ENCODE measurements around the gene LIMS1. TPM values are rescaled to one million over a fixed set of nuclear protein-coding genes. Genes with fewer than 3 reads are reported as not detected.
"Not testable (repeated sequence)": the region's sequence is repeated elsewhere in the genome, so short reads cannot be mapped to it uniquely, and the experiment has no call there.

Gene LIMS1
- total and polyA plus RNA-seq, 2 experiments from 2014 or later, result 82.0 to 122 TPM

DNA sequence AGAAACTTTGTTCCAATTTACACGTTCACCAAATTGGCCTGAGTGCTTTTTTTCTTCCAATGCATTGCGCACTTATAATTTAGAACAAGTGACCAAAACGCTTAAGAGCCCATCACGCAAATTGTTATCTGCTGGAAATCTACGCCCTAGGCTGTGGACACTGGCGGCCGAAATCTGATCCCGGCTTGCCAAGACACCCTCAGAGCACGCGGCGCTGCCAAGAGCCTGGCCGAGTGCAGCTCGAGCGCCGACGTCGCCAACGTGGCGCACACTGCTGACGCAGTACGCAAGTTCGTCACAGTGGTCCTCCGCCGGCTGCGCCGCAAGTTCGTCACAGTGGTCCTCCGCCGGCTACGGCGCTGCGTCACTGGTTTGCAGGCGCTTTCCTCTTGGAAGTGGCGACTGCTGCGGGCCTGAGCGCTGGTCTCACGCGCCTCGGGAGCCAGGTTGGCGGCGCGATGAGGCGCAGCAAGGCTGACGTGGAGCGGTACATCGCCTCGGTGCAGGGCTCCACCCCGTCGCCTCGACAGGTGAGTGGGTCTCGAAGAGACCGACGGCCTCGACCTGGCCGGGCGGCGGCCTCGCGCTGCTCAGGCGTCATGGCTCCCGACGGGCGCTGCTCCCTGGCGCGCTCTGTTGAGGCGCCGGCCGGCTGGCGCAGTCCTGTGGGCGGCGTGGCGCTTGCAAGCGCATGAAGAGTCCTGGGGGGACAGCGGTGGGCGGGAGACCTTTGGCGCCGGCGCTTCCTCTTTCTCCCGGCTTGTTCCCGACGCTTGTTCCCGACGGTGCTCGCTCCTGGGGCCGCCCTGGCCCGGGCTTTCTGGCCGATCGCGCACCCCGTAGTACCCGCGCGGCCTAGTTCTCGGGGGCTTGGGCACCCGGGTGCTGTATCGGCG, 185.1 kb downstream of the LIMS1 start, which contains the start of gene RANBP2:
RANBP2 (plus strand) TSS at position 334 of the 896 bp plus-strand sequence; CDS start at position 459, 125 bp downstream.
- Histone ChIP-seq H4K20me1 (ENCODE audit: insufficient read depth) (peaks cover 7% of the 10 kb centered on the region; the same call in 1 of the 2 replicates), H3F3A (ENCODE audit: insufficient read depth) (no peaks in the 10 kb centered on the region), H3K4me3 (peak within 1 kb of the TSS; percentile 83), H3K27ac (peak within 1 kb of the TSS; percentile 99), H3K4me2 (ENCODE audit: unreplicated experiment) (peak within 1 kb of the TSS; percentile 89), H3K4me1 (ENCODE audit: insufficient read depth) (peaks cover 5% of the 10 kb centered on the region; the same call in 1 of the 2 replicates), H3K36me3 (ENCODE audit: low read depth) (no peaks in the 10 kb centered on the region), H3K79me2 (ENCODE audit: insufficient read depth) (peaks cover 49% of the 10 kb centered on the region), H3K9ac (peak within 1 kb of the TSS; percentile 99), H3K9me2 (ENCODE audit: insufficient read depth) (no peaks in the 10 kb centered on the region), H3K9me3 (ENCODE audit: low read depth) (no peaks in the 10 kb centered on the region), H3K27me3 (replicated peaks; ENCODE audit: insufficient read depth) (no peaks in the 10 kb centered on the region), H2AFZ (peak within 1 kb of the TSS; percentile 90)
- peak; percentile 99 for DNase-seq
- 0 to 1% methylated on average over 84 to 87 of the region's 97 CpGs for WGBS, 2 experiments (ENCODE audit: low coverage in 1 of 2, low lambda C conversion rate in 2 of 2, missing lambda C conversion rate in 2 of 2)
- in situ Hi-C loops (cut with MboI), result no loop called here
- no peak for TF ChIP-seq EZH2 (IDR thresholded peaks at IDR 0.05; ENCODE audit: insufficient read depth, poor library complexity, severe bottlenecking)

DNA sequence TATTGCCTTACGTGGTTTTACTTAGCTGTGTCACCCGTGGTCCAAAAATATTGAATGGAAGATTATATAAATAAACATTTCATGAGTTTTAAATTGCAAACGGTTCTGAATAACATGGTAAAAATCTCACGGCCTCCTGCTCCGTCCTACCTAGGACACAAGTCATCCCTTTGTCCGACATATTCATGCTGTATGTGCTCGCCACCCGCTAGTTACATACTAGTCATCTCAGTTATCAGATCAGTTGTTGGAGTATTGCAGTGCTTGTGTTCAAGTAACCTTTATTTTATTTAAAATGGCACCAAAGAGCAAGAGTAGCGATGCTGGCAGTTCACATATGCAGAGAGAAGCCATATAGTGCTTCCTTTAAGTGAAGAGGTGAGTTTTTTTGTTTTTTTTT, 191.8 kb downstream of the LIMS1 start:
- H3K4me2 ChIP-seq (ENCODE audit: unreplicated experiment); H3K9ac ChIP-seq; in situ Hi-C loops (cut with MboI); H3K27ac ChIP-seq; H2AFZ ChIP-seq; H3K36me3 ChIP-seq (ENCODE audit: low read depth); H3F3A ChIP-seq (ENCODE audit: insufficient read depth); H3K9me3 ChIP-seq (ENCODE audit: low read depth); H3K27me3 ChIP-seq (replicated peaks; ENCODE audit: insufficient read depth); H4K20me1 ChIP-seq (ENCODE audit: insufficient read depth); H3K9me2 ChIP-seq (ENCODE audit: insufficient read depth); H3K4me1 ChIP-seq (ENCODE audit: insufficient read depth); H3K4me3 ChIP-seq: not testable (repeated sequence)
- DNase-seq, result peak; percentile 5
- 87 to 89% methylated on average over 9 of the region's 9 CpGs for WGBS, 2 experiments (ENCODE audit: low coverage in 1 of 2, low lambda C conversion rate in 2 of 2, missing lambda C conversion rate in 2 of 2)
- peaks cover 97% of the 10 kb centered on the region for H3K79me2 ChIP-seq (ENCODE audit: insufficient read depth)

DNA sequence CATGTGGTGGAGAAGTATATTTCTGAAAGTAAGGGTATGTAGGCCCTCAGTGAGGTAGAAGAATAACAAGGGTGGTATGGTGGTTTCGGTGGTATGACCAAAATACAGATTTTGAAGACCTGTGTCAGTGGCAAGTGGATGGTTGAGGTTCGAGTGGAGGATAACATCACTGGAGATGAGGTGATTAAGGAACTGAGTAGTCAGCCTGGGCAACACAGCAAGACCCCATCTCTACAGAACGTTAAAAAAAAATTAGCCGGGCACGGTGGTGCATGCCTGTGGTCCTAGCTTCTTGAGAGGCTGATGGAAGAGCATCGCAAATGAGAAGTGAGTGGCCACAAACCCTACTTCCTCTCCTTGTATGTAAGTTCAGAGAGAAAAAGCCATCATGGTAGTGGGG, 200.4 kb downstream of the LIMS1 start:
- H3K9me2 ChIP-seq (ENCODE audit: insufficient read depth); H3K4me2 ChIP-seq (ENCODE audit: unreplicated experiment); H4K20me1 ChIP-seq (ENCODE audit: insufficient read depth); H3K4me3 ChIP-seq; H3K9ac ChIP-seq; in situ Hi-C loops (cut with MboI); H2AFZ ChIP-seq; H3K9me3 ChIP-seq (ENCODE audit: low read depth); H3K27me3 ChIP-seq (replicated peaks; ENCODE audit: insufficient read depth); DNase-seq: not testable (repeated sequence)
- Histone ChIP-seq H3K79me2 (ENCODE audit: insufficient read depth) (peaks cover 79% of the 10 kb centered on the region), H3F3A (ENCODE audit: insufficient read depth) (peaks cover 36% of the 10 kb centered on the region), H3K36me3 (ENCODE audit: low read depth) (peaks cover 22% of the 10 kb centered on the region), H3K4me1 (ENCODE audit: insufficient read depth) (peaks cover 14% of the 10 kb centered on the region), H3K27ac (peak overlapping the region; percentile 47)
- 94 to 96% methylated on average over 6 of the region's 6 CpGs for WGBS, 2 experiments (ENCODE audit: low coverage in 1 of 2, low lambda C conversion rate in 2 of 2, missing lambda C conversion rate in 2 of 2)

Small RNA genes lying within 50 kb of the gene (small RNA-seq; reads per million reads assigned to genes)
- not detected for gene AC010095.1 (ENCODE audit: low read depth, low replicate concordance)

Other genes with a start within 250 kb of the LIMS1 start
- gene SULT1C2, start 245.6 kb upstream of the LIMS1 start, total RNA-seq (2014; rRNA removed; shearing (Covaris generic)), result not detected in 2 replicates
- not detected in 2 replicates for gene SULT1C2, start 245.6 kb upstream of the LIMS1 start, polyA plus RNA-seq (2016; fragmentation: Nextera tagmentation; extraction: Ambion mirVana)
- gene SULT1C4, start 156.5 kb upstream of the LIMS1 start, total RNA-seq (2014; rRNA removed; shearing (Covaris generic)), result not detected in 2 replicates
- gene SULT1C4, start 156.5 kb upstream of the LIMS1 start, polyA plus RNA-seq (2016; fragmentation: Nextera tagmentation; extraction: Ambion mirVana), result not detected in 2 replicates
- gene GCC2, start 85.3 kb upstream of the LIMS1 start, total RNA-seq (2014; rRNA removed; shearing (Covaris generic)), result 18.8 and 21.7 TPM in 2 replicates
- 47.9 and 53.1 TPM in 2 replicates for gene GCC2, start 85.3 kb upstream of the LIMS1 start, polyA plus RNA-seq (2016; fragmentation: Nextera tagmentation; extraction: Ambion mirVana)
- gene RANBP2, start 185.0 kb downstream of the LIMS1 start, total RNA-seq (2014; rRNA removed; shearing (Covaris generic)), result 47.8 and 51.7 TPM in 2 replicates
- 12.0 and 12.9 TPM in 2 replicates for gene RANBP2, start 185.0 kb downstream of the LIMS1 start, polyA plus RNA-seq (2016; fragmentation: Nextera tagmentation; extraction: Ambion mirVana)

Measured in GM23248 (cell line).